H1 (cell line): ENCODE results near the gene KRT37. TPM values are rescaled to one million over a fixed set of nuclear protein-coding genes. Genes with fewer than 3 reads are reported as not detected.

ENCODE experiments used
- CTCF ChIA-PET: fragments of 300-600 bp; sonication (Branson Sonifier 250); formaldehyde crosslinking; loops from one replicate; lab custom pipeline; 2021; ENCODE audit not compliant: partially characterized antibody; lab: Charles Lee
- POLR2A ChIA-PET: fragments of 300-600 bp; sonication (Branson Sonifier 250); formaldehyde crosslinking; loops from one replicate; lab custom pipeline; 2021; ENCODE audit warnings: inconsistent platforms; ENCODE audit not compliant: partially characterized antibody; lab: Charles Lee
- DNase-seq, 2 experiments: peaks; one replicate each; pipeline versions ENCODE4 v3.0.0 to v3.0.0-alpha.2; 2010 to 2022; ENCODE audit warnings: low spot score in 2 of 2, low read depth in 1 of 2, mixed read lengths in 1 of 2
- FAIRE-seq: peaks from 2 replicates; lab custom pipeline; 2011; peaks lifted over from hg19 to GRCh38; lab: Jason Lieb, UNC
- H2AFZ ChIP-seq: 2 replicates; pipeline ENCODE4 v1.8.1; 2012; ENCODE audit warnings: low read length, inconsistent platforms
- H2AK5ac ChIP-seq: 2 replicates; pipeline ENCODE4 v1.6.1; 2013; ENCODE audit warnings: low read depth, low read length
- H2BK120ac ChIP-seq: replicated peaks from 2 replicates; pipeline ENCODE3; 2013; ENCODE audit warnings: low read depth, low read length, inconsistent platforms
- H2BK12ac ChIP-seq: 2 replicates; pipeline ENCODE4 v1.6.1; 2013; ENCODE audit warnings: low read depth, low read length
- H2BK15ac ChIP-seq: 2 replicates; pipeline ENCODE4 v1.6.1; 2013; ENCODE audit warnings: low read length
- H2BK20ac ChIP-seq: 2 replicates; pipeline ENCODE4 v1.6.1; 2013; ENCODE audit warnings: low read length
- H2BK5ac ChIP-seq: 2 replicates; pipeline ENCODE4 v1.6.1; 2013; ENCODE audit warnings: low read depth, low read length
- H3K14ac ChIP-seq: 2 replicates; pipeline ENCODE4 v1.6.1; 2013; ENCODE audit warnings: inconsistent platforms; ENCODE audit not compliant: insufficient read length
- H3K18ac ChIP-seq: 2 replicates; pipeline ENCODE4 v1.6.1; 2013; ENCODE audit warnings: low read length; ENCODE audit errors: extremely low read depth
- H3K23ac ChIP-seq: 2 replicates; pipeline ENCODE4 v1.6.1; 2013; ENCODE audit warnings: inconsistent platforms; ENCODE audit not compliant: insufficient read length
- H3K23me2 ChIP-seq: 2 replicates; pipeline ENCODE4 v1.6.1; 2013; ENCODE audit warnings: low read depth, low read length
- H3K27ac ChIP-seq: 2 replicates; pipeline ENCODE4 v1.6.1; 2011; ENCODE audit warnings: low read depth, low read length, inconsistent platforms
- H3K27me3 ChIP-seq, 4 experiments: replicated peaks in 1 of 4; 1 replicate in 1 of 4; 2 replicates in 3 of 4; pipeline versions ENCODE4 v1.6.1 to v1.8.1; 2011 to 2013; ENCODE audit warnings: low read length in 3 of 4, mild to moderate bottlenecking in 3 of 4, inconsistent platforms in 2 of 4, mixed read lengths in 2 of 4, moderate library complexity in 1 of 4; ENCODE audit not compliant: control insufficient read depth in 3 of 4, insufficient read depth in 3 of 4; ENCODE audit errors: extremely low read depth in 1 of 4
- H3K36me3 ChIP-seq, 4 experiments: 2 replicates each; pipeline versions ENCODE4 v1.6.1 to v1.8.1; 2011 to 2013; ENCODE audit warnings: mild to moderate bottlenecking in 4 of 4, low read length in 3 of 4, moderate library complexity in 2 of 4, control low read depth in 1 of 4, inconsistent platforms in 1 of 4; ENCODE audit not compliant: insufficient read depth in 4 of 4, control insufficient read depth in 2 of 4
- H3K4ac ChIP-seq: replicated peaks from 2 replicates; pipeline ENCODE3; 2013; ENCODE audit warnings: low read length, low read depth, mixed read lengths, inconsistent platforms; ENCODE audit not compliant: insufficient read length
- H3K4me1 ChIP-seq, 4 experiments: replicated peaks in 1 of 4; 1 replicate in 1 of 4; 2 replicates in 3 of 4; pipeline versions ENCODE4 v1.6.1 to v1.8.1; 2011 to 2013; ENCODE audit warnings: low read length in 3 of 4, inconsistent platforms in 2 of 4, mixed read lengths in 1 of 4; ENCODE audit not compliant: insufficient read depth in 4 of 4, control insufficient read depth in 3 of 4
- H3K4me2 ChIP-seq, 2 experiments: 2 replicates each; pipeline versions ENCODE4 v1.6.1 to v1.8.1; 2011 to 2013; ENCODE audit warnings: low read depth in 2 of 2, low read length in 2 of 2, control low read depth in 1 of 2, inconsistent platforms in 1 of 2, mild to moderate bottlenecking in 1 of 2; ENCODE audit not compliant: insufficient read depth in 1 of 2
- H3K4me3 ChIP-seq, 4 experiments: fragments of 200-600, 300-600 bp in 1 of 4; sonication (generic), shearing (Covaris generic), sonication (Bioruptor Twin) in 1 of 4; 2 replicates each; pipeline versions ENCODE4 v1.5.1 to v1.8.1; 2011 to 2016; ENCODE audit warnings: low read length in 4 of 4, low read depth in 3 of 4, control low read depth in 2 of 4, inconsistent platforms in 2 of 4, mild to moderate bottlenecking in 2 of 4, mixed read lengths in 1 of 4, moderate library complexity in 1 of 4; ENCODE audit not compliant: insufficient read depth in 2 of 4; ENCODE audit errors: extremely low read depth in 1 of 4
- H3K56ac ChIP-seq: replicated peaks from 2 replicates; pipeline ENCODE3; 2013; ENCODE audit warnings: low read depth, mild to moderate bottlenecking, mixed read lengths, low read length, inconsistent platforms; ENCODE audit not compliant: insufficient read length
- H3K79me1 ChIP-seq: 2 replicates; pipeline ENCODE4 v1.6.1; 2013; ENCODE audit warnings: low read depth, low read length, control low read depth
- H3K79me2 ChIP-seq, 2 experiments: 2 replicates each; pipeline versions ENCODE4 v1.6.1 to v1.8.1; 2012 to 2013; ENCODE audit warnings: low read length in 2 of 2, mild to moderate bottlenecking in 2 of 2, inconsistent platforms in 1 of 2; ENCODE audit not compliant: insufficient read depth in 2 of 2, control insufficient read depth in 1 of 2
- H3K9ac ChIP-seq, 4 experiments: replicated peaks in 1 of 4; 1 replicate in 1 of 4; 2 replicates in 3 of 4; pipeline versions ENCODE4 v1.6.1 to v1.8.1; 2011 to 2013; ENCODE audit warnings: low read depth in 3 of 4, low read length in 3 of 4, control low read depth in 2 of 4, mild to moderate bottlenecking in 2 of 4, moderate library complexity in 2 of 4, inconsistent platforms in 1 of 4; ENCODE audit errors: extremely low read depth in 1 of 4
- H3K9me3 ChIP-seq, 2 experiments: 2 replicates each; pipeline versions ENCODE4 v1.6.1 to v1.8.1; 2012 to 2013; ENCODE audit warnings: mild to moderate bottlenecking in 2 of 2, moderate library complexity in 2 of 2, control low read depth in 1 of 2, inconsistent platforms in 1 of 2, low read depth in 1 of 2, low read length in 1 of 2, mixed read lengths in 1 of 2; ENCODE audit not compliant: insufficient read depth in 2 of 2
- H4K20me1 ChIP-seq, 2 experiments: replicated peaks in 1 of 2; 2 replicates each; pipeline versions ENCODE3 to v1.8.1; 2011 to 2013; ENCODE audit warnings: inconsistent platforms in 2 of 2, low read length in 2 of 2, mild to moderate bottlenecking in 1 of 2; ENCODE audit not compliant: insufficient read depth in 2 of 2, control insufficient read depth in 1 of 2
- H4K5ac ChIP-seq: 2 replicates; pipeline ENCODE4 v1.6.1; 2013; ENCODE audit warnings: low read length, low read depth, mixed read lengths, inconsistent platforms; ENCODE audit not compliant: insufficient read length
- H4K8ac ChIP-seq: 2 replicates; pipeline ENCODE4 v1.8.0; 2013; ENCODE audit warnings: mild to moderate bottlenecking, moderate library complexity, low read length, inconsistent platforms; ENCODE audit not compliant: insufficient read depth; ENCODE audit errors: extremely low read depth
- H4K91ac ChIP-seq: replicated peaks from 2 replicates; pipeline ENCODE3; 2013; ENCODE audit warnings: low read length, mixed read lengths, inconsistent platforms; ENCODE audit not compliant: insufficient read length
- CHD1 ChIP-seq: IDR thresholded peaks from 2 replicates; pipeline ENCODE4 v1.6.1; 2012; ENCODE audit warnings: low read depth, low read length, improper control_type of control experiment
- GABPA ChIP-seq: IDR thresholded peaks from 2 replicates; pipeline ENCODE4 v1.6.1; 2011; ENCODE audit warnings: mild to moderate bottlenecking, low read length, moderate library complexity, borderline replicate concordance; ENCODE audit not compliant: insufficient read depth
- RAD21 ChIP-seq, 2 experiments: IDR thresholded peaks in 1 of 2; conservative IDR thresholded peaks in 1 of 2; 2 replicates each; pipeline ENCODE4 v1.6.1; 2011; ENCODE audit warnings: low read depth in 2 of 2, low read length in 2 of 2, improper control_type of control experiment in 1 of 2, inconsistent platforms in 1 of 2, mild to moderate bottlenecking in 1 of 2, moderate library complexity in 1 of 2
- SIN3A ChIP-seq, 2 experiments: IDR thresholded peaks in 1 of 2; conservative IDR thresholded peaks in 1 of 2; 2 replicates each; pipeline ENCODE4 v1.6.1; 2011 to 2012; ENCODE audit warnings: low read length in 2 of 2, improper control_type of control experiment in 1 of 2, low read depth in 1 of 2, mild to moderate bottlenecking in 1 of 2
- ZNF274 ChIP-seq: IDR thresholded peaks from 2 replicates; pipeline ENCODE4 v1.7.0; 2012; ENCODE audit warnings: low read length, borderline replicate concordance; ENCODE audit errors: extremely low read depth
- WGBS, 2 experiments: shearing (Covaris generic) in 1 of 2; methylation state at CpG; one replicate each; pipeline versions ENCODE4 v1.1.6 to v1.1.7; 2013 to 2015; ENCODE audit warnings: low lambda C conversion rate in 2 of 2, mixed read lengths in 2 of 2, inconsistent platforms in 1 of 2, low coverage in 1 of 2, missing lambda C conversion rate in 1 of 2; ENCODE audit not compliant: insufficient replicate concordance in 2 of 2, insufficient coverage in 1 of 2, insufficient read length in 1 of 2; ENCODE audit errors: extremely low coverage in 1 of 2, missing lambda C conversion rate in 1 of 2; 5-methylcytosine and 5-hydroxymethylcytosine counted together
- polyA plus RNA-seq, 7 experiments: library from polyadenylated mRNA; depleted of rRNA in 3 of 7; stranded (reverse) in 5 of 7; unstranded in 2 of 7; fragments of >200 nt in 5 of 7; fragments of 200-250 nt in 2 of 7; gene quantifications; 1 replicate in 5 of 7; 2 replicates in 1 of 7; 4 replicates in 1 of 7; pipeline versions ENCODE4 v1.2.1 to v1.2.3, GENCODE V29; 2011 to 2013; ENCODE audit warnings: missing spikeins in 2 of 7, mixed read lengths in 2 of 7
- total RNA-seq: library from RNA; stranded (reverse); fragmentation: NEBNext Ultra II Directional; extraction: Animal tissue kit (Norgen Biotek cat#: 25700); gene quantifications from 2 replicates; pipeline ENCODE4 v1.2.1, GENCODE V29; 2021
- TF ChIP-seq, protein P1 (sequence below), 3 experiments: IDR thresholded peaks; 1 replicate in 2 of 3; 2 replicates in 1 of 3; pipeline versions ENCODE4 v1.5.1 to v1.6.1; 2011; ENCODE audit warnings: low read length in 3 of 3, mild to moderate bottlenecking in 3 of 3, inconsistent platforms in 2 of 3, low read depth in 1 of 3, moderate library complexity in 1 of 3; ENCODE audit not compliant: insufficient read depth in 1 of 3; ENCODE audit errors: control extremely low read depth in 1 of 3

KRT37 gene
- total and polyA plus RNA-seq, 2 of the 8 experiments (the other 6 are each of a cell fraction or from before 2014, with no cell fraction given) = not detected

DNA sequence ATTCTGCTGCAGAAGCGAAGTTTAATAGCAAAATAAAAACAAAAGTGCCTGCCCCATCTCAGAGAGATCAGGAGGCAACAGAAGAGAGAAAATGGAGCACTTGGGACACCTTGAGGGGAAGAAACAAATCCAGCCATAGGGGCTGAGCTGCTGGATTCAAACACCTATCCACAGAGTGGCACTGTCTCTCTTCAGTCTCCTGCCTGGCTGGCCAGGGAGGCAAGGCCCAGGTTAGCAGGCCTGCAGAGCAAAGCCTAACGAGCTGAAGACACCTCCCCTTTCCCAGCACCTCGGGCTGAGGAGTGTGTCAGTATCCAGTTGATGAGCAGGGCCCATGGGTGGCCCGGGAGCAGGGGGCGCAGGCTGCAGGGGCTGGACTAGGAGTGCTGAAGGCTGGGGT lies 18.2 kb downstream of the KRT37 start:
- H3K79me1 ChIP-seq = no peaks in the 10 kb centered on the region
- no peaks in the 10 kb centered on the region for H3K36me3 ChIP-seq
- H3K4me1 ChIP-seq = peaks cover 0 to 1% (median 0%) of the 10 kb centered on the region in 4 experiments; a peak in 2 of 7 replicates
- WGBS, 2 experiments = 59% methylated on average over 5 of the region's 5 CpGs; no CpG with 5 or more reads in 1 of the 2 experiments
- no peak overlapping the region for H2BK15ac ChIP-seq
- H2AFZ ChIP-seq = no peak overlapping the region
- H3K79me2 ChIP-seq = no peaks in the 10 kb centered on the region
- ChIA-PET CTCF (interaction anchor here (0.6 to 7.2 kb wide), 14 partner anchors 12 to 460 kb away, joined by 3 to 51 read pairs (median 4); partner anchors contain the start of gene KRT15), POLR2A (interaction anchor here (1.1 kb wide), 1 partner anchor 116 kb away, joined by 3 read pairs; no protein-coding TSS in a partner anchor)
- H4K20me1 ChIP-seq = no peaks in the 10 kb centered on the region
- no peak overlapping the region for H3K23ac ChIP-seq
- H3K4me2 ChIP-seq = no peak overlapping the region
- H2BK20ac ChIP-seq = no peak overlapping the region
- no peak overlapping the region for H2BK12ac ChIP-seq
- TF ChIP-seq, protein P1, sequence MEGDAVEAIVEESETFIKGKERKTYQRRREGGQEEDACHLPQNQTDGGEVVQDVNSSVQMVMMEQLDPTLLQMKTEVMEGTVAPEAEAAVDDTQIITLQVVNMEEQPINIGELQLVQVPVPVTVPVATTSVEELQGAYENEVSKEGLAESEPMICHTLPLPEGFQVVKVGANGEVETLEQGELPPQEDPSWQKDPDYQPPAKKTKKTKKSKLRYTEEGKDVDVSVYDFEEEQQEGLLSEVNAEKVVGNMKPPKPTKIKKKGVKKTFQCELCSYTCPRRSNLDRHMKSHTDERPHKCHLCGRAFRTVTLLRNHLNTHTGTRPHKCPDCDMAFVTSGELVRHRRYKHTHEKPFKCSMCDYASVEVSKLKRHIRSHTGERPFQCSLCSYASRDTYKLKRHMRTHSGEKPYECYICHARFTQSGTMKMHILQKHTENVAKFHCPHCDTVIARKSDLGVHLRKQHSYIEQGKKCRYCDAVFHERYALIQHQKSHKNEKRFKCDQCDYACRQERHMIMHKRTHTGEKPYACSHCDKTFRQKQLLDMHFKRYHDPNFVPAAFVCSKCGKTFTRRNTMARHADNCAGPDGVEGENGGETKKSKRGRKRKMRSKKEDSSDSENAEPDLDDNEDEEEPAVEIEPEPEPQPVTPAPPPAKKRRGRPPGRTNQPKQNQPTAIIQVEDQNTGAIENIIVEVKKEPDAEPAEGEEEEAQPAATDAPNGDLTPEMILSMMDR (IDR thresholded peaks at IDR 0.05; ENCODE audit: control extremely low read depth in 1 of 3, insufficient read depth in 1 of 3, low read depth in 1 of 3, low read length in 3 of 3) = peak in 1 of 3 experiments; percentile 27; a peak in 1 of 4 replicates
- no peak for TF ChIP-seq SIN3A (conservative IDR thresholded peaks at IDR 0.05 in 1 of 2, IDR thresholded peaks at IDR 0.05 in 1 of 2; ENCODE audit: low read depth in 1 of 2, low read length in 2 of 2)
- no peak for TF ChIP-seq ZNF274
- TF ChIP-seq RAD21 (IDR thresholded peaks at IDR 0.05 in 1 of 2, conservative IDR thresholded peaks at IDR 0.05 in 1 of 2; ENCODE audit: low read depth in 2 of 2, low read length in 2 of 2) = peak; percentile 42 to 57
- TF ChIP-seq CHD1 = no peak
- no peak for TF ChIP-seq GABPA
- no peak overlapping the region for H4K5ac ChIP-seq
- no peak overlapping the region for H3K56ac ChIP-seq
- DNase-seq (no peak), FAIRE-seq (no peak)
- H3K27ac ChIP-seq = no peak overlapping the region
- no peak overlapping the region for H3K4me3 ChIP-seq
- H3K14ac ChIP-seq = no peak overlapping the region
- H2BK5ac ChIP-seq = no peak overlapping the region
- H3K4ac ChIP-seq = no peak overlapping the region
- H4K8ac ChIP-seq = no peak overlapping the region
- H2BK120ac ChIP-seq = no peak overlapping the region
- no peaks in the 10 kb centered on the region; a peak in 1 of 7 replicates for H3K27me3 ChIP-seq
- no peak overlapping the region for H2AK5ac ChIP-seq
- no peak overlapping the region for H3K9ac ChIP-seq
- no peak overlapping the region for H3K18ac ChIP-seq
- H4K91ac ChIP-seq = no peak overlapping the region
- H3K9me3 ChIP-seq = no peaks in the 10 kb centered on the region
- H3K23me2 ChIP-seq = no peaks in the 10 kb centered on the region
